LNCAP (cell line): Measurements from ENCODE around the gene RAVER1.

Source experiments
- CTCF ChIP-seq: fragments of 450-650 bp; IDR thresholded peaks from 2 replicates; pipeline ENCODE4 v1.5.1; 2017; ENCODE audit warnings: mild to moderate bottlenecking

Gene RAVER1

GRCh38 chr19:10292206-10292788 is 41.0 kb downstream of the RAVER1 start:
- no peak for TF ChIP-seq CTCF

GRCh38 chr19:10291554-10292205 is 41.6 kb downstream of the RAVER1 start:
- no peak for TF ChIP-seq CTCF

- TF ChIP-seq CTCF: no peak
Measured at GRCh38 chr19:10290876-10291553, 42.3 kb downstream of the RAVER1 start.

DNA sequence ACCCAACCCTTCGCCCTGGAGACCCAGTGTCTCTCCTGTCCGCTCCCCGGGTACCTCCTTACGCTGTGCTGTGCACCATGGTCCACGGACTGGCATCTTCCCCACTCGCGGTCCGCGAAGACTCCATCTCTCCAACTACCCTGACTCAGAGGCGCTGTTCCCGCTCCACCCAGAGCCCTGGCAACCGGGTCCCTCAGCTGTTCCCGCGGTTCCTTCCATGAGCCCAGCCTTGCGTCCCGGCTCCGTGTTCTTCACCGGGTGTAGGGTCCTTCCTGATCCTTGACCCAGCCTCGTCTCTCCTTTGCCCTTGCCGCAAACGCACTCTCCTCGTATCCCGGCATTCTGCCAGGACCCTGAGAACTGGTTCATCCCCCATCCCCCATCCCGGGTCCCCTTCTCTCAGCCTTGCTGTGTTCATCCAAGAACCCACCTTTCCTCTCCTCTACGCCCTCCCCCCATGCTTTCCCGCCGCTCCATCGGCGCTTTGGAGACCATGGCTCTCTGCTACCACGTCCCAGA is 42.9 kb downstream of the RAVER1 start:
- no peak for TF ChIP-seq CTCF

DNA sequence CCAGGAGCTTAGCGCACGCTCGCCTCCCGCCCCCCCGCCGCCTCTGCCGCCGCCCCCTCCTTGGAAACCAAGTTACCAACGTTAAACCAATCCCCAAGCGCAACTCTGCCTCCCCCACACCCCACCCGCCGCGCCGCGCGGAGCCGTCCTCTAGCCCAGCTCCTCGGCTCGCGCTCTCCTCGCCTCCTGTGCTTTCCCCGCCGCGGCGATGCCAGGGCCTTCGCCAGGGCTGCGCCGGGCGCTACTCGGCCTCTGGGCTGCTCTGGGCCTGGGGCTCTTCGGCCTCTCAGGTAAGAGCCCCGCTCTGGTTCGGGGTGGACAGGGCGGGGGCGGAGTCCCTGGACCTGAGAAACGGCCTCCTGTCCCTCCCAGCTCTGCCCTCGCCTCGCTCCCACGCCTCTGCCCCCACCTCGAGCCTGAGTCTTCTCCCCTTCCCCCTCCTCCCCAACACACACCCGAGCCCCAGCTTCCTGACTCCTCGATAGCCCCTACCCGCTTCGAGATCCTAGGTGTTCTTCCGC is 43.4 kb downstream of the RAVER1 start, which contains the start of gene ICAM5:
Gene ICAM5, plus strand, starts transcription at position 117 of the 521 bp plus-strand sequence. Its CDS starts 92 bp downstream, at position 209.
- no peak for TF ChIP-seq CTCF

GRCh38 chr19:10289167-10289835 is 44.0 kb downstream of the RAVER1 start:
- no peak for TF ChIP-seq CTCF

GRCh38 chr19:10288662-10289166 is 44.6 kb downstream of the RAVER1 start:
- no peak for TF ChIP-seq CTCF
